ENCODE measurements around the gene CDC14B. TPM values are rescaled to one million over a fixed set of nuclear protein-coding genes. Genes with fewer than 3 reads are reported as not detected.

Gene CDC14B
- polyA plus RNA-seq, 1 donor from 2014 or later = 7.0 TPM

DNA sequence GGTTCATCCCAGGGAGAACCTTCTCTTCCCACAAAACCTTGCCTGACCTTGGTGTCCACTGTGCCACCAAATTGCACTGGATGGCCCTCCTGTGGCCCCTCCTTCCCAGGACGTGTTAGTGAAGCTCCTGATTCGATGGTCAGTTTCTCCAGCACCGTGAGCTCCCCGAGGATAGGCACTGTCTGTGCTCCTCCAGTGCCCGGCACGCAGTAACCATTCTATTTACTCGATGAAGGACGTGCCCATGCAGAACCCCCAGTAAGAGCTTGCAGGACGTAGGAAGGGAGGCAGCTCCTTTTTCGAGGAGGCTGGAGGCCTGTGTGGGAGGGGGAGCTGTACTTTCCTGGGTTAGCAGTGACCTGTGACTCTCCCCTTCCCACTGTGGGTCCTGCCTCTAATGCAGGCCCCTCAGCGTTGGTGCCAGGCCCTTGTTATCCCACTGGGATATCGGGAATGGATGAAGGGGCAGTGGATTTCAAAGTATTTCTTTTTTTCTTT lies 130.1 kb downstream of the CDC14B start:
- Histone ChIP-seq H4K20me1 (ENCODE audit: insufficient read depth) (no peaks in the 10 kb centered on the region), H3F3A (ENCODE audit: insufficient read depth, low read length, poor library complexity, severe bottlenecking) (no peaks in the 10 kb centered on the region), H3K4me3 (ENCODE audit: low read length) (no peak overlapping the region), H3K27ac (ENCODE audit: low read length) (no peak overlapping the region), H3K9me2 (ENCODE audit: insufficient read depth, low read length) (no peaks in the 10 kb centered on the region), H3K9me3 (ENCODE audit: low read length) (no peaks in the 10 kb centered on the region), H3K4me2 (ENCODE audit: low read length) (no peak overlapping the region), H3K36me3 (ENCODE audit: insufficient read depth, low read length) (peaks cover 5% of the 10 kb centered on the region), H3K9ac (ENCODE audit: low read length) (no peak overlapping the region), H3K79me2 (replicated peaks; ENCODE audit: insufficient read depth, low read length) (no peaks in the 10 kb centered on the region), H3K27me3 (ENCODE audit: insufficient read depth, low read depth, low read length) (no peaks in the 10 kb centered on the region), H2AFZ (ENCODE audit: low read depth, low read length) (no peak overlapping the region)
- TF ChIP-seq, protein P1, sequence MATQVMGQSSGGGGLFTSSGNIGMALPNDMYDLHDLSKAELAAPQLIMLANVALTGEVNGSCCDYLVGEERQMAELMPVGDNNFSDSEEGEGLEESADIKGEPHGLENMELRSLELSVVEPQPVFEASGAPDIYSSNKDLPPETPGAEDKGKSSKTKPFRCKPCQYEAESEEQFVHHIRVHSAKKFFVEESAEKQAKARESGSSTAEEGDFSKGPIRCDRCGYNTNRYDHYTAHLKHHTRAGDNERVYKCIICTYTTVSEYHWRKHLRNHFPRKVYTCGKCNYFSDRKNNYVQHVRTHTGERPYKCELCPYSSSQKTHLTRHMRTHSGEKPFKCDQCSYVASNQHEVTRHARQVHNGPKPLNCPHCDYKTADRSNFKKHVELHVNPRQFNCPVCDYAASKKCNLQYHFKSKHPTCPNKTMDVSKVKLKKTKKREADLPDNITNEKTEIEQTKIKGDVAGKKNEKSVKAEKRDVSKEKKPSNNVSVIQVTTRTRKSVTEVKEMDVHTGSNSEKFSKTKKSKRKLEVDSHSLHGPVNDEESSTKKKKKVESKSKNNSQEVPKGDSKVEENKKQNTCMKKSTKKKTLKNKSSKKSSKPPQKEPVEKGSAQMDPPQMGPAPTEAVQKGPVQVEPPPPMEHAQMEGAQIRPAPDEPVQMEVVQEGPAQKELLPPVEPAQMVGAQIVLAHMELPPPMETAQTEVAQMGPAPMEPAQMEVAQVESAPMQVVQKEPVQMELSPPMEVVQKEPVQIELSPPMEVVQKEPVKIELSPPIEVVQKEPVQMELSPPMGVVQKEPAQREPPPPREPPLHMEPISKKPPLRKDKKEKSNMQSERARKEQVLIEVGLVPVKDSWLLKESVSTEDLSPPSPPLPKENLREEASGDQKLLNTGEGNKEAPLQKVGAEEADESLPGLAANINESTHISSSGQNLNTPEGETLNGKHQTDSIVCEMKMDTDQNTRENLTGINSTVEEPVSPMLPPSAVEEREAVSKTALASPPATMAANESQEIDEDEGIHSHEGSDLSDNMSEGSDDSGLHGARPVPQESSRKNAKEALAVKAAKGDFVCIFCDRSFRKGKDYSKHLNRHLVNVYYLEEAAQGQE (IDR thresholded peaks at IDR 0.05; ENCODE audit: borderline replicate concordance) = no peak
- TF ChIP-seq SMC3 (conservative IDR thresholded peaks at IDR 0.05; ENCODE audit: poor library complexity) = no peak
- TF ChIP-seq MXI1 (conservative IDR thresholded peaks at IDR 0.05; ENCODE audit: poor library complexity, severe bottlenecking) = no peak
- no peak for TF ChIP-seq RAD21 (conservative IDR thresholded peaks at IDR 0.05)
- TF ChIP-seq TAF1 (IDR thresholded peaks at IDR 0.05; ENCODE audit: low read depth) = no peak
- no peak for TF ChIP-seq POLR2AphosphoS5 (IDR thresholded peaks at IDR 0.05)
- TF ChIP-seq EP300 (conservative IDR thresholded peaks at IDR 0.05; ENCODE audit: poor library complexity, severe bottlenecking) = no peak
- TF ChIP-seq, protein P2, sequence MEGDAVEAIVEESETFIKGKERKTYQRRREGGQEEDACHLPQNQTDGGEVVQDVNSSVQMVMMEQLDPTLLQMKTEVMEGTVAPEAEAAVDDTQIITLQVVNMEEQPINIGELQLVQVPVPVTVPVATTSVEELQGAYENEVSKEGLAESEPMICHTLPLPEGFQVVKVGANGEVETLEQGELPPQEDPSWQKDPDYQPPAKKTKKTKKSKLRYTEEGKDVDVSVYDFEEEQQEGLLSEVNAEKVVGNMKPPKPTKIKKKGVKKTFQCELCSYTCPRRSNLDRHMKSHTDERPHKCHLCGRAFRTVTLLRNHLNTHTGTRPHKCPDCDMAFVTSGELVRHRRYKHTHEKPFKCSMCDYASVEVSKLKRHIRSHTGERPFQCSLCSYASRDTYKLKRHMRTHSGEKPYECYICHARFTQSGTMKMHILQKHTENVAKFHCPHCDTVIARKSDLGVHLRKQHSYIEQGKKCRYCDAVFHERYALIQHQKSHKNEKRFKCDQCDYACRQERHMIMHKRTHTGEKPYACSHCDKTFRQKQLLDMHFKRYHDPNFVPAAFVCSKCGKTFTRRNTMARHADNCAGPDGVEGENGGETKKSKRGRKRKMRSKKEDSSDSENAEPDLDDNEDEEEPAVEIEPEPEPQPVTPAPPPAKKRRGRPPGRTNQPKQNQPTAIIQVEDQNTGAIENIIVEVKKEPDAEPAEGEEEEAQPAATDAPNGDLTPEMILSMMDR (IDR thresholded peaks at IDR 0.05; ENCODE audit: poor library complexity, severe bottlenecking) = no peak
- no peak for TF ChIP-seq EZH2 (IDR thresholded peaks at IDR 0.05; ENCODE audit: borderline replicate concordance, insufficient read depth, low read length, poor library complexity, severe bottlenecking)

DNA sequence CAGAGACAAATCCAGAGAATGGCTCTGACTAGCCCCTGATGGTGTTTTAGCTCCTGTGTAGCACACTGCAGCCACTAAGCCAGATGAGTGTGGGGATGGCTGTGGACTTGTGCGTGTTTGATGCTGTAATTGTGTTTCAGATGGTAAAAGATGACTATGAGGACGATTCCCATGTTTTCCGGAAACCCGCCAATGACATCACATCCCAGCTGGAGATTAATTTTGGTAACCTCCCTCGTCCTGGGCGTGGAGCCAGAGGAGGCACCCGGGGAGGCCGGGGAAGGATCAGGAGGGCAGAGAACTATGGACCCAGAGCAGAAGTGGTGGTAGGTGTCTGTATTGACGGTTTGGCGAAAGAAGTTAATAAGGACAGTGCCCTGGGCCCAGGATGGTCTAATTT lies 131.7 kb downstream of the CDC14B start:
- Histone ChIP-seq H3K27me3 (ENCODE audit: insufficient read depth, low read depth, low read length) (no peaks in the 10 kb centered on the region), H3K9me2 (ENCODE audit: insufficient read depth, low read length) (no peaks in the 10 kb centered on the region), H4K20me1 (ENCODE audit: insufficient read depth) (no peaks in the 10 kb centered on the region), H3K9ac (ENCODE audit: low read length) (no peak overlapping the region), H3K9me3 (ENCODE audit: low read length) (no peaks in the 10 kb centered on the region), H3K4me3 (ENCODE audit: low read length) (no peak overlapping the region), H3K36me3 (ENCODE audit: insufficient read depth, low read length) (peaks cover 5% of the 10 kb centered on the region), H3K27ac (ENCODE audit: low read length) (no peak overlapping the region), H3K4me2 (ENCODE audit: low read length) (no peak overlapping the region), H3F3A (ENCODE audit: insufficient read depth, low read length, poor library complexity, severe bottlenecking) (no peaks in the 10 kb centered on the region), H2AFZ (ENCODE audit: low read depth, low read length) (no peak overlapping the region), H3K79me2 (replicated peaks; ENCODE audit: insufficient read depth, low read length) (no peaks in the 10 kb centered on the region)
- no peak for TF ChIP-seq EZH2 (IDR thresholded peaks at IDR 0.05; ENCODE audit: borderline replicate concordance, insufficient read depth, low read length, poor library complexity, severe bottlenecking)
- no peak for TF ChIP-seq RAD21 (conservative IDR thresholded peaks at IDR 0.05)
- no peak for TF ChIP-seq POLR2AphosphoS5 (IDR thresholded peaks at IDR 0.05)
- TF ChIP-seq, protein P1 (IDR thresholded peaks at IDR 0.05; ENCODE audit: borderline replicate concordance) = no peak
- TF ChIP-seq SMC3 (conservative IDR thresholded peaks at IDR 0.05; ENCODE audit: poor library complexity) = no peak
- TF ChIP-seq TAF1 (IDR thresholded peaks at IDR 0.05; ENCODE audit: low read depth) = no peak
- TF ChIP-seq, protein P2 (IDR thresholded peaks at IDR 0.05; ENCODE audit: poor library complexity, severe bottlenecking) = no peak
- no peak for TF ChIP-seq MXI1 (conservative IDR thresholded peaks at IDR 0.05; ENCODE audit: poor library complexity, severe bottlenecking)
- no peak for TF ChIP-seq EP300 (conservative IDR thresholded peaks at IDR 0.05; ENCODE audit: poor library complexity, severe bottlenecking)

All from neural cell (in vitro differentiated cells).